Testis (tissue), 2 donors: Measurements from ENCODE around the gene HAO1.

ENCODE experiments used
- POLR2A ChIP-seq: fragments of 450-650 bp; IDR thresholded peaks from one replicate; pipeline ENCODE4 v1.6.1; 2017; ENCODE audit warnings: antibody characterized with exemption, mild to moderate bottlenecking, moderate library complexity
- TF ChIP-seq, protein P1 (sequence below), 3 experiments: fragments of 450-650 bp in 2 of 3; fragments of 200-600 bp in 1 of 3; sonication (generic) in 1 of 3; IDR thresholded peaks; one replicate each; pipeline ENCODE4 v1.5.1; 2016 to 2019; ENCODE audit warnings: antibody characterized with exemption in 3 of 3, mild to moderate bottlenecking in 2 of 3, moderate library complexity in 1 of 3

DNA sequence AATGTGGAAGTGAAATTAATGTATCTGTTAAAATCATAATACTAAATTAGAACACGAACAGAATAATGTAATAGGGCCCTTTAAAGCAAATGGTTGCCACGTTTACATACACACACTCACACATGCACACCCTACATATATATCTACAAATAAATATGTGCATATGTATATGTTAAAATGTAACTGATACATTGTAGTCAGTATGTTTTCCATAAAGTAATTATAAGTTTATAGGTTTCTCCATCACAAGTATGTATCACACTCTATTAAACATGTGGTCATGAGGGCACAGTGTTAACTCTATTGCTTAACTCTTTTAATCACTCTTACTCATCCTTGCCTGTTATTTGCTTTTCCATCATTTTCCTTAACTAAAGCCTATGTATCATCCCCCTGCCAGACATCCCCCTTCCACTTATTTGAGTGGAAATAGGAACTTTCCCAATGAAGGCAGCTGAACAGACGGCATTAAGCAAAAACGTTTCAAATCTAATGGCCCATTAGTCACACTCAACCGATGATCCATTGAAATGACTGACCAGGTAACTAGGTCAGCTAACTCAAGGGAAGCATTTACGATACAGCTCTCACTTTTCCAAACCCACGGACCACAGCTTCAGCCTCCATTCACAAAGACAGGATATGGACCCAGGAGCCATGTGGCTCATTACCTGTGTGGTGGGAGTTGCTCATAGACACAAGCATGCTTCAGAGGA is 89.3 kb downstream of the HAO1 start:
- TF ChIP-seq POLR2A: no peak
- TF ChIP-seq, protein P1, sequence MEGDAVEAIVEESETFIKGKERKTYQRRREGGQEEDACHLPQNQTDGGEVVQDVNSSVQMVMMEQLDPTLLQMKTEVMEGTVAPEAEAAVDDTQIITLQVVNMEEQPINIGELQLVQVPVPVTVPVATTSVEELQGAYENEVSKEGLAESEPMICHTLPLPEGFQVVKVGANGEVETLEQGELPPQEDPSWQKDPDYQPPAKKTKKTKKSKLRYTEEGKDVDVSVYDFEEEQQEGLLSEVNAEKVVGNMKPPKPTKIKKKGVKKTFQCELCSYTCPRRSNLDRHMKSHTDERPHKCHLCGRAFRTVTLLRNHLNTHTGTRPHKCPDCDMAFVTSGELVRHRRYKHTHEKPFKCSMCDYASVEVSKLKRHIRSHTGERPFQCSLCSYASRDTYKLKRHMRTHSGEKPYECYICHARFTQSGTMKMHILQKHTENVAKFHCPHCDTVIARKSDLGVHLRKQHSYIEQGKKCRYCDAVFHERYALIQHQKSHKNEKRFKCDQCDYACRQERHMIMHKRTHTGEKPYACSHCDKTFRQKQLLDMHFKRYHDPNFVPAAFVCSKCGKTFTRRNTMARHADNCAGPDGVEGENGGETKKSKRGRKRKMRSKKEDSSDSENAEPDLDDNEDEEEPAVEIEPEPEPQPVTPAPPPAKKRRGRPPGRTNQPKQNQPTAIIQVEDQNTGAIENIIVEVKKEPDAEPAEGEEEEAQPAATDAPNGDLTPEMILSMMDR (IDR thresholded peaks at IDR 0.05): no peak
